HT1080 (cell line): ENCODE measurements around the gene PGM1. TPM values are rescaled to one million over a fixed set of nuclear protein-coding genes. Genes with fewer than 3 reads are reported as not detected.
A peak's percentile ranks its signal among the peaks of the same experiment; 100 is the strongest.
"Not testable (repeated sequence)": the region's sequence is repeated elsewhere in the genome, so short reads cannot be mapped to it uniquely, and the experiment has no call there.

Experiments
- DNase-seq: peaks from one replicate; pipeline ENCODE4 v3.0.0-alpha.2; 2015; ENCODE audit warnings: low read depth
- polyA plus RNA-seq, 2 experiments: library from polyadenylated mRNA; depleted of rRNA; stranded (reverse); fragments of >200 nt; gene quantifications; 2 replicates each; pipeline ENCODE4 v1.2.3, GENCODE V29; 2015
- total RNA-seq: library from RNA; depleted of rRNA; stranded (reverse); fragments of >200 nt; shearing (Covaris generic); gene quantifications from 2 replicates; pipeline ENCODE4 v1.2.3, GENCODE V29; 2014; rRNA removed

Gene PGM1
- total RNA-seq, result 31.9 and 34.4 TPM in 2 replicates
- polyA plus RNA-seq (2015; cell fraction: cytosol; rRNA removed), result 38.4 and 41.7 TPM in 2 replicates
- polyA plus RNA-seq (2015; cell fraction: nucleus; rRNA removed), result 44.6 and 50.5 TPM in 2 replicates

- peak; percentile 71 for DNase-seq
Measured at GRCh38 chr1:63593303-63593885, at the start of gene PGM1. PGM1 (plus strand) TSS chr1:63593411; CDS start chr1:63593489, 78 bp downstream.

- DNase-seq, result peak; percentile 32
Measured at GRCh38 chr1:63545780-63546179, 47.4 kb upstream of the PGM1 start.

- peak; percentile 6 for DNase-seq
Measured at GRCh38 chr1:63547621-63548294, 45.5 kb upstream of the PGM1 start.

GRCh38 chr1:63548303-63548702 is 44.9 kb upstream of the PGM1 start:
- no peak for DNase-seq

GRCh38 chr1:63548877-63549276 is 44.3 kb upstream of the PGM1 start:
- no peak for DNase-seq

- DNase-seq, result no peak
Measured at GRCh38 chr1:63555480-63555879, 37.7 kb upstream of the PGM1 start.

- DNase-seq, result peak; percentile 22
Measured at GRCh38 chr1:63557365-63557987, 35.7 kb upstream of the PGM1 start.

- no peak for DNase-seq
Measured at GRCh38 chr1:63559357-63559756, 33.9 kb upstream of the PGM1 start.

- no peak for DNase-seq
Measured at GRCh38 chr1:63563745-63564144, 29.5 kb upstream of the PGM1 start.

GRCh38 chr1:63569068-63569467 is 24.1 kb upstream of the PGM1 start:
- DNase-seq, result no peak

- no peak for DNase-seq
Measured at GRCh38 chr1:63569640-63570316, 23.4 kb upstream of the PGM1 start.

- not testable (repeated sequence) for DNase-seq
Measured at GRCh38 chr1:63572686-63573085, 20.5 kb upstream of the PGM1 start.

- DNase-seq, result not testable (repeated sequence)
Measured at GRCh38 chr1:63574203-63574796, 18.9 kb upstream of the PGM1 start.

- peak; percentile 12 for DNase-seq
Measured at GRCh38 chr1:63575340-63575826, 17.8 kb upstream of the PGM1 start.

- not testable (repeated sequence) for DNase-seq
Measured at GRCh38 chr1:63586326-63586725, 6.9 kb upstream of the PGM1 start.

- DNase-seq, result no peak
Measured at GRCh38 chr1:63590166-63590560, 3.0 kb upstream of the PGM1 start.

GRCh38 chr1:63592536-63593302 is 492 bp upstream of the PGM1 start:
- DNase-seq, result no peak

- DNase-seq, result peak; percentile 66
Measured at GRCh38 chr1:63593886-63594605, 835 bp downstream of the PGM1 start.

GRCh38 chr1:63595435-63595834 is 2.2 kb downstream of the PGM1 start:
- no peak for DNase-seq

- no peak for DNase-seq
Measured at GRCh38 chr1:63599799-63600198, 6.6 kb downstream of the PGM1 start.
